HepG2 (cell line): Measurements from ENCODE around the gene TMEM150C. TPM values are rescaled to one million over a fixed set of nuclear protein-coding genes. Genes with fewer than 3 reads are reported as not detected.
"Not testable (repeated sequence)": the region's sequence is repeated elsewhere in the genome, so short reads cannot be mapped to it uniquely, and the experiment has no call there.

Experiments used
- ATAC-seq: fragments of 200-7000 bp; cut with Tn5 transposase; 3 replicates; pipeline ENCODE4 v1.9.1; 2020; ENCODE audit warnings: mild to moderate bottlenecking, moderate library complexity
- BruUV-seq: library from RNA; stranded (reverse); fragments of 400-500 nt; replicated peaks from 2 replicates; lab custom pipeline; 2021; lab: Mats Ljungman, UMichigan
- CTCF ChIA-PET: fragments of 300-600 bp; formaldehyde crosslinking; extraction: SDS; loops from one replicate; lab custom pipeline; 2021; ENCODE audit warnings: low total read pairs, inconsistent platforms, low intra/inter-chr PET ratio; lab: Yijun Ruan, JAX
- POLR2A ChIA-PET: fragments of 350-600 bp; sonication (Branson Sonifier 250); formaldehyde crosslinking; loops from one replicate; lab custom pipeline; 2020; ENCODE audit warnings: antibody characterized with exemption, inconsistent platforms; lab: Yijun Ruan, JAX
- DNase-seq: peaks from one replicate; pipeline ENCODE4 v3.0.0-alpha.2; 2015; ENCODE audit warnings: low spot score
- FAIRE-seq: peaks from 3 replicates; lab custom pipeline; 2011; peaks lifted over from hg19 to GRCh38; lab: Jason Lieb, UNC
- H2AFZ ChIP-seq: one replicate; pipeline ENCODE4 v1.6.1; 2011; ENCODE audit warnings: low read length, inconsistent platforms
- H3K27ac ChIP-seq: fragments of 300-600 bp; 3 replicates; pipeline ENCODE4 v1.8.0; 2011; ENCODE audit warnings: mixed run types, mild to moderate bottlenecking, mixed read lengths, low read length, inconsistent platforms; ENCODE audit not compliant: insufficient read depth; ENCODE audit errors: extremely low read length
- H3K27me3 ChIP-seq, 2 experiments: fragments of 200-600 bp in 1 of 2; 2 replicates in 1 of 2; 3 replicates in 1 of 2; pipeline versions ENCODE4 v1.6.0 to v1.8.0; 2011; ENCODE audit warnings: low read length in 2 of 2, mild to moderate bottlenecking in 2 of 2, moderate library complexity in 2 of 2, inconsistent platforms in 1 of 2; ENCODE audit not compliant: insufficient read depth in 2 of 2, control insufficient read depth in 1 of 2
- H3K36me3 ChIP-seq, 2 experiments: fragments of 200-600 bp in 1 of 2; replicated peaks in 1 of 2; 2 replicates in 1 of 2; 3 replicates in 1 of 2; pipeline versions ENCODE4 v1.5.1 to v1.8.0; 2011; ENCODE audit warnings: low read length in 2 of 2, inconsistent platforms in 1 of 2; ENCODE audit not compliant: insufficient read depth in 2 of 2, control insufficient read depth in 1 of 2
- H3K4me1 ChIP-seq: 2 replicates; pipeline ENCODE4 v1.5.1; 2012; ENCODE audit warnings: low read length, inconsistent platforms; ENCODE audit not compliant: insufficient read depth
- H3K4me2 ChIP-seq: 2 replicates; pipeline ENCODE4 v1.6.0; 2011; ENCODE audit warnings: low read depth, low read length, inconsistent platforms
- H3K4me3 ChIP-seq, 3 experiments: fragments of 200-600 bp in 1 of 3; sonication (generic), shearing (Covaris generic) in 1 of 3; replicated peaks in 1 of 3; 2 replicates each; pipeline ENCODE4 v1.5.1; 2011 to 2016; ENCODE audit warnings: low read length in 3 of 3, inconsistent platforms in 2 of 3, low read depth in 2 of 3, mild to moderate bottlenecking in 2 of 3, control low read depth in 1 of 3, mixed read lengths in 1 of 3; ENCODE audit not compliant: insufficient read depth in 1 of 3
- H3K79me2 ChIP-seq: one replicate; pipeline ENCODE4 v1.6.1; 2011; ENCODE audit warnings: low read length, inconsistent platforms; ENCODE audit not compliant: insufficient read depth
- H3K9ac ChIP-seq: 2 replicates; pipeline ENCODE4 v1.6.0; 2011; ENCODE audit warnings: mild to moderate bottlenecking, low read depth, low read length, inconsistent platforms; ENCODE audit not compliant: insufficient read depth
- H3K9me3 ChIP-seq: 2 replicates; pipeline ENCODE4 v1.5.1; 2012; ENCODE audit warnings: mild to moderate bottlenecking, low read length
- H4K20me1 ChIP-seq: 2 replicates; pipeline ENCODE4 v1.6.0; 2011; ENCODE audit warnings: inconsistent platforms, mild to moderate bottlenecking, low read length, moderate library complexity; ENCODE audit not compliant: insufficient read depth
- ELF4 ChIP-seq: sonication (generic); formaldehyde crosslinking; IDR thresholded peaks from 2 replicates; pipeline ENCODE4 v1.5.0; 2020; ENCODE audit warnings: missing genetic modification reagents, mild to moderate bottlenecking, moderate library complexity, borderline replicate concordance
- ZNF772 ChIP-seq: sonication (generic); formaldehyde crosslinking; IDR thresholded peaks from 2 replicates; pipeline ENCODE4 v1.5.0; 2020; ENCODE audit warnings: mild to moderate bottlenecking, missing genetic modification reagents
- WGBS: methylation state at CpG from one replicate; pipeline ENCODE4 v1.1.6; 2017; ENCODE audit warnings: low lambda C conversion rate; 5-methylcytosine and 5-hydroxymethylcytosine counted together
- in situ Hi-C: cut with HindIII; loops from 2 replicates; pipeline ENCODE4 v1.10.0; 2017; ENCODE audit warnings: low pct_unique_long_range_greater_than_20kb; ENCODE audit not compliant: extremely low pct_ligation_motif_present
- intact Hi-C: fragments of 100-400 bp; cut with micrococcal nuclease; formaldehyde crosslinking; loops from one replicate; pipeline ENCODE4 v1.10.0; 2022; ENCODE audit not compliant: unreplicated experiment
- polyA plus RNA-seq, 8 experiments: library from polyadenylated mRNA; depleted of rRNA in 3 of 8; stranded (reverse) in 7 of 8; unstranded in 1 of 8; fragments of >200 nt; fragmentation: Illumina TruSeq in 4 of 8; extraction: Trizol in 4 of 8; gene quantifications; 2 replicates each; pipeline versions ENCODE4 v1.2.1 to v1.2.3, GENCODE V29; 2011 to 2016; ENCODE audit warnings: low read depth in 4 of 8, missing spikeins in 1 of 8, mixed read lengths in 1 of 8; ENCODE audit not compliant: insufficient read depth in 1 of 8
- total RNA-seq, 5 experiments: library from RNA; depleted of rRNA; stranded (reverse); fragments of >200 nt; fragmentation: Illumina TruSeq; extraction: Trizol; gene quantifications; 2 replicates each; pipeline ENCODE4 v1.2.3, GENCODE V29; 2016; ENCODE audit warnings: low read depth in 1 of 5

TMEM150C gene
- total and polyA plus RNA-seq, 2 of the 13 experiments (the other 11 are each of a cell fraction or from before 2014, with no cell fraction given): 0.33 to 0.42 TPM

DNA sequence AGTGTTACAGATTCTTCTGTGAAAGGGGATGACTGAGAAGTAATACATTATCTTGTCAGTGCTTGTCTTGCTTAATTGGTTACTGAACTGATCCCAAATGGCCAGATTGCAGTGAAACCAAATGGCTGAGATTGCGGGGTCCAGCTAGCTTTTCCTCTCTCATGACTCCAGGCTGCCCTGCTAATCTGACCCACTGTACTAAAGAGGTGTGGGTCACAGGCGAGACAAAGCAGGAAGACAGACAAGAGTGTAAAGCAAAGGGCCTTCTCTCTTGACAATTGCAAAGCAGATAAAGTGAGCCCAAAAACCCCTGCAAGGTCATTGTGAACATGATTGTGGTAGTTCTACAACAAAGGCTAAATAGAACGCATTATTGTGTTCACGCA lies 2.1 kb downstream of the TMEM150C start:
- in situ Hi-C loops: no loop called here
- no peak overlapping the region for H3K27ac ChIP-seq
- H2AFZ ChIP-seq: no peak overlapping the region
- H3K79me2 ChIP-seq: no peaks in the 10 kb centered on the region
- DNase-seq (no peak), ATAC-seq (no peak), FAIRE-seq (no peak)
- H3K4me3 ChIP-seq: no peak overlapping the region
- 84% methylated on average over 4 of the region's 4 CpGs for WGBS
- ChIA-PET POLR2A (no interaction called here), CTCF (no interaction called here)
- peaks cover 5 to 29% of the 10 kb centered on the region in 2 experiments; a peak in 3 of 5 replicates for H3K27me3 ChIP-seq
- H3K9me3 ChIP-seq: no peaks in the 10 kb centered on the region
- TF ChIP-seq ZNF772 (CRISPR knock-in tag) (no peak), ELF4 (CRISPR knock-in tag) (no peak)
- BruUV-seq: no TSS peak
- H3K9ac ChIP-seq: no peak overlapping the region
- no peak overlapping the region for H3K4me2 ChIP-seq
- intact Hi-C loops: loop anchor here (5.0 kb wide), 1 partner anchor 97 kb away; no protein-coding TSS in a partner anchor
- no peaks in the 10 kb centered on the region for H4K20me1 ChIP-seq
- H3K4me1 ChIP-seq: peaks cover 14% of the 10 kb centered on the region
- H3K36me3 ChIP-seq: no peaks in the 10 kb centered on the region

DNA sequence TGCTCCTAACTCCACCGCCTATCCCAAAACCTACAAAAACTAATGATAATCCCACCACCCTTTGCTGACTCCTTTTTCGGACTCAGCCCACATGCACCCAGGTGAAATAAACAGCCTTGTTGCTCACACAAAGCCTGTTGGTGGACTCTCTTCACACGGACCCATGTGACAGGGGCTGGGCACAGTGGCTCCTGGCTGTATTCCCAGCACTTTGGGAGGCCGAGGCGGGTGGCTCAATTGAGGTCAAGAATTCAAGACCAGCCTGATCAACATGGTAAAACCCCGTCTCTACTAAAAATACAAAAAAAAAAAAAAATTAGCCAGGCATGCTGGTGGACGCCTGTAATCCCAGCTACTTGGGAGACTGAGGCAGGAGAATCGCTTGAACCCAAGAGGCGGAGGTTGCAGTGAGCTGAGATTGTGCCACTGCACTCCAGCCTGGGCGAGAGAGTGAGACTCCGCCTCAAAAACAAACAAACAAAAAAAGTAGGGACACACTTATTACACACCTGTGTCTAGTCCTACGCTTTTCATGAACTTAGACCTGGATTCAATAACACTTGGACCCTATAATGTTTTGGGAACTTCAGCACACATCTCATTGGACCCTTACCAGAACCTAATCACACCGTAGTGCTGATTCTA lies 2.6 kb downstream of the TMEM150C start:
- in situ Hi-C loops, H3K4me2 ChIP-seq, POLR2A ChIA-PET, DNase-seq, CTCF ChIA-PET, H3K9me3 ChIP-seq, H2AFZ ChIP-seq, H3K79me2 ChIP-seq, FAIRE-seq, H3K27ac ChIP-seq, H4K20me1 ChIP-seq, BruUV-seq, intact Hi-C loops, H3K36me3 ChIP-seq, ATAC-seq, H3K4me3 ChIP-seq, H3K9ac ChIP-seq: not testable (repeated sequence)
- Histone ChIP-seq H3K4me1 (peaks cover 14% of the 10 kb centered on the region), H3K27me3 (peaks cover 5 to 29% of the 10 kb centered on the region in 2 experiments; a peak in 3 of 5 replicates)
- 64% methylated on average over 13 of the region's 13 CpGs for WGBS
